GM10248 (cell line): ENCODE results near the gene MAP3K8.

ENCODE experiments used
- CTCF ChIA-PET: fragments of 300-600 bp; sonication (Branson Sonifier 250); formaldehyde crosslinking; extraction: SDS; loops from one replicate; lab custom pipeline; 2021; ENCODE audit warnings: antibody characterized with exemption; lab: Yijun Ruan, JAX
- POLR2A ChIA-PET: fragments of 350-650 bp; sonication (Branson Sonifier 250); formaldehyde crosslinking; extraction: SDS; loops from one replicate; lab custom pipeline; 2020; ENCODE audit warnings: antibody characterized with exemption; lab: Yijun Ruan, JAX
- DNase-seq: peaks from one replicate; pipeline ENCODE4 v3.0.0; 2012; ENCODE audit errors: extremely low spot score
- CTCF ChIP-seq: IDR thresholded peaks from 2 replicates; pipeline ENCODE4 v1.5.1; 2012; ENCODE audit warnings: mild to moderate bottlenecking, low read depth; ENCODE audit errors: extremely low read depth, missing control alignments, control extremely low read depth

MAP3K8 gene

DNA sequence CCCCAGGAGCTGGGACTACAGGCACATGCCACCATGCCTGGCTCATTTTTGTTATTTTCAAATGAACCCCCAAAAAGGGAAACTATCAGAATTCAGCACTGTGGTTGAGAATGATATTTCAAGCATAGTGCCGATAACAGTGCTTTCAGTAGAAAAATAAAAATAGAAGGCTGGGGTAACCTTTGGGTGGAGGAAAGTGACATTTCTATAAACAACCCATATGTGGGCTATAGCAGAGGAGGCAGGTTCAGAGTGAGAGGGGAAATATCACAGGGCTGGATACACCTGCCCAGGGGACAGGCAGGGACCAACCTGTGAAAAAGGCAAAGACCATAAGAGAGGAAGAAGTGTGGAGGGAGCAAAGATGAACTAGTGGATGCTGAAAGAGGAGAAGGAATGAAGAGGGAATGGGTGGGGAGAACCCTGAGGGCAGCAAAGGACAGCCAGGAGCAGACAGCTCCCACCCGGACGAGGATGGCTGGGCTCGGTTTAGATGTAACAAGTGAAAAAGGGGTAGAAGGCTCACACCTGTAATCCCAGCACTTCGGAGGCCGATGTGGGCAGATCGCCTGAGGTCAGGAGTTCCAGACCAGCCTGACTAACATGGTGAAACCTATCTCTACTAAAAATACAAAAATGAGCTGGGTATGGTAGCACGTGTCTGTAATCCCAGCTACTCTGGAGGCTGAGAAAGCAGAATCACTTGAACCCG lies 56.5 kb downstream of the MAP3K8 start:
- CTCF ChIA-PET = interaction anchor here (0.6 to 2.1 kb wide), 7 partner anchors 10 to 101 kb away, joined by 3 to 5 read pairs (median 3); no protein-coding TSS in a partner anchor
- DNase-seq = no peak

DNA sequence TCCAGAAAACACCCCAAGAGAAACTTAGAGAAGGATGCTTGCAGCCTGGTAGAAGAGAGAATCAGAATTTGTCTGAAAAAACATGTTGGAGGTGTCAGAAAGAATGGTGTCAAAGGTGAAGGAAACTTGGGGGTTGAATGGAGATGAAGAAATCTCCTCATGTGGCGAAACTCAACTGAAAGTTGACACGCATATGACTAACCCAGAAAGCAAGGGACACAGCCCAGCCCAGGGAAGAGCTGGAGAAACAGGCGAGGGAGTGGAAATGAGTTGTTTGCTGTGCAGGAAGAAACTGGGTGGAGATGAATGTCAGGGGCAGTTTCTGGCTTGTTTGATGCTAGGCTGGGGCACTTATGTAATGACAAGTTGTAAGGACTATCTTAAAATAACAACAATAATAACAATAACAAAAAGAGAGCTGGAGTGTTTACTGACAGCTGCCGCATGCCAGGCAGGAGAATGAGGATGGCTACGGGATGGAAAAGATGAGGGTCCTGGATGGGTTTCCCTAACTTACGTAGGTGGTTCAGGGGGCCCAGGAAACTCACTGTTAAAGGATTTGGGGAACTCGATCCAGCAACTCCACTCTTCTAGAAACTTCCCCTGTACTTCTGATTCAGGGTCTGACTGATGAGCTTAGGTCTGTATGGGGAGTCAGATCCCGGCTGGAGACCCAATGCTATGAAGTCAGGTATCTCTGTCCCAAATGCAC lies 57.4 kb downstream of the MAP3K8 start:
- CTCF ChIA-PET = interaction anchor here (0.9 to 4.0 kb wide), 9 partner anchors 10 to 132 kb away, joined by 3 to 27 read pairs (median 3); no protein-coding TSS in a partner anchor
- no peak for TF ChIP-seq CTCF
- no peak for DNase-seq
- POLR2A ChIA-PET = no interaction called here

More for the DNA sequence above, 56.5 kb downstream of the MAP3K8 start:
- POLR2A ChIA-PET = no interaction called here
- TF ChIP-seq CTCF = no peak

- TF ChIP-seq CTCF = no peak
- DNase-seq = no peak
- ChIA-PET POLR2A (no interaction called here), CTCF (interaction anchor here (0.9 to 4.0 kb wide), 13 partner anchors 9 to 133 kb away, joined by 3 to 27 read pairs (median 7); no protein-coding TSS in a partner anchor)
Measured at GRCh38 chr10:30491916-30492515, 58.0 kb downstream of the MAP3K8 start.

DNA sequence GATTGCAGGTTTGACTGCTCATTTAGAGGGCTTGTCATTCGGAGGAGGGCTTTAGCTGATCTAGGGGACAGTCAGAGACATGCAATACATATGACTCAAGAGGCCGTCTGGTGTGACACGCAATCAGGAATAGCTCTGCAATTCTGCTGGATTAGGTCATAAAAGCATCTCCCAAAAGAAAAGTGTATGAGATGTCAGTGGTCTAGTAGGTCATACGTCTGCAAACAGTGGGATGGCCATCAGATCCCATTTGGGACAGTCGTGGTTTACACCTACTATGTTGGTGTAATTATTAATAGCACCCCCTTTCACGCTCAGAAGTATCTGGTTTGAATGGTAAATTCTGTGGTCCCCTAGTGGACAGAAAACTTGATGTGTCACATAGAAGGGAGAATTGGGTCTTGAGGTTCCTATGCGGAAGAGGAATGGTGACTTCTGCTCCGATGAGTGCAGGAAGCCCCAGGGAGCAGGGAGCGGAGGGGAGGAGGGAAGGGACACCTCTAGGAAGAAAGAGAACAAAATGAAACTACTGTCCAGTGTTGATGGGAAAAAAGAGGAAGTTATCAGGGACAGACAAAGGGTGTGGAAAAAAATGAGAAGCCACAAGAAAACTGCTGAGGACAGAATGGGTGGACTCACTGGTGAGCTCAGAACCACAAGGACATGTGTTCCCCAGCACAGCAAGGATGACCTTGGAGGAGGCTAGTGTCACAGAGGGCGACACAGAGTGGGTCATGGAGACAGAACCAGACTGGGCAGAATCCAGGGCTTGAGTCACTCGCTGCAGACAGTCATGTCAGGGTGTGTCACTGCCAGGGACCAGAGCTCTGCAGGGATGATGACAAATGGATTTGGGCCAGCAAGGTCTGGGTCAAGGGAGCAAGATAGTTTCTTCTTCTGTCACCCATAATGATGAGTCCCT lies 59.9 kb downstream of the MAP3K8 start:
- POLR2A ChIA-PET = interaction anchor here (1.0 kb wide), 1 partner anchor 61 kb away, joined by 5 read pairs; no protein-coding TSS in a partner anchor
- DNase-seq = no peak
- CTCF ChIA-PET = interaction anchor here (0.6 to 4.0 kb wide), 24 partner anchors 8 to 135 kb away, joined by 3 to 27 read pairs (median 4); no protein-coding TSS in a partner anchor
- peak; percentile 22 for TF ChIP-seq CTCF

DNA sequence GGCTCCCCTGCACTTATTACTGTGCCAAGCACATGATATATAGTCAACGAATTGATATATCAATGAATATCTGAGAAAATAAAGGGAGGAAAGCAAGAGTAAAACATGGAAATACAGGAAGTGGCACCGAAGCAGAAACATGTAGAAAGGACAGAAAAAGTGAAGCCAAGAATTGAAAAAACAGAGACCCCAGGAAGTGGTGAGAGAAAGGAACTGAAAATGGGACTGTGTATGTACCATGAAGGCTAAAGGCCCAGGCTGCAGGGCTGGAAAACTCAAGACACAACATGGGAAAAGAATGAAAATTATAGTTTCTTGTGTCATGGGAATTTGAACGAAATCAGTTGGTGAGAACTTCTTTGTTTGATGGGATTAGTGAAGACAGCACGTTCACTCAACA lies 60.6 kb downstream of the MAP3K8 start:
- TF ChIP-seq CTCF = no peak
- ChIA-PET POLR2A (no interaction called here), CTCF (interaction anchor here (1.1 to 4.0 kb wide), 11 partner anchors 9 to 97 kb away, joined by 3 to 27 read pairs (median 4); no protein-coding TSS in a partner anchor)

More for the DNA sequence above, 60.6 kb downstream of the MAP3K8 start:
- no peak for DNase-seq
